ENCODE measurements around the gene ZNF316.

DNA sequence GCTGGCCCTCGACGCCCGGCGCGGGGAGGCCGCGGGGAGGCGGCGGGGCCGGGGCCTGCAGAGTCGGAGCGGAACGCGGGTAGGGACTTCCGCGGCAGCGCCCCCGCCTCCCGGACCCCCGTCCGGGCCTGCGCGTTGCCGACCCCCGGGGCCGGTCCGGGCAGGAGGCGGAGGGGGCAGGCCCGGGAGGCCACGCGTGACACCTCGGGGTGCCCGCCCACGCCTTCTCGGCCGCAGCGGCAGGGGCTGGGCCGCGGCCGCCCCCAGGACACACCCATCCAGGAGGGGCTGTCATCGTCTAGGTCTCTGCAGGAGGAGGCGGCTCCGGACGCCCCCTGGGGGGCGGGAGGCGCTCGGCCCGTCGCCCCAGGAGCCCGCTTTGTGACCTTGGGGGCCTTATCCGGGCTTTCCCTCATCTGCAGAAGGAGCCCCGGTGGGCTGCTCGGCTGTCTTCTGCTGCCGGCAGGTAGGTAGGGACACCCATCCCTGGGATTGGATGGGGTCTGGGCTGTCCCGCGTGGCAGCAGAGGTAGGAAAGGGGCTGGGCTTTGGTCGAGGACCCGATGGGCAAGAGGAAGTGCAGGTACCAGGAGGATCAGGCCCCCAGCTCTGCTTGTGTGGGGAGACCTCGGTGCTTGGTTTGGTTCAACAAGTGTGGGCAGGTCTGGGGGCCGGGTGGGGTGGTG, 569 bp downstream of the ZNF316 start:
- no peak for TF ChIP-seq POLR2A (IDR thresholded peaks at IDR 0.05)
- TF ChIP-seq, protein P1, sequence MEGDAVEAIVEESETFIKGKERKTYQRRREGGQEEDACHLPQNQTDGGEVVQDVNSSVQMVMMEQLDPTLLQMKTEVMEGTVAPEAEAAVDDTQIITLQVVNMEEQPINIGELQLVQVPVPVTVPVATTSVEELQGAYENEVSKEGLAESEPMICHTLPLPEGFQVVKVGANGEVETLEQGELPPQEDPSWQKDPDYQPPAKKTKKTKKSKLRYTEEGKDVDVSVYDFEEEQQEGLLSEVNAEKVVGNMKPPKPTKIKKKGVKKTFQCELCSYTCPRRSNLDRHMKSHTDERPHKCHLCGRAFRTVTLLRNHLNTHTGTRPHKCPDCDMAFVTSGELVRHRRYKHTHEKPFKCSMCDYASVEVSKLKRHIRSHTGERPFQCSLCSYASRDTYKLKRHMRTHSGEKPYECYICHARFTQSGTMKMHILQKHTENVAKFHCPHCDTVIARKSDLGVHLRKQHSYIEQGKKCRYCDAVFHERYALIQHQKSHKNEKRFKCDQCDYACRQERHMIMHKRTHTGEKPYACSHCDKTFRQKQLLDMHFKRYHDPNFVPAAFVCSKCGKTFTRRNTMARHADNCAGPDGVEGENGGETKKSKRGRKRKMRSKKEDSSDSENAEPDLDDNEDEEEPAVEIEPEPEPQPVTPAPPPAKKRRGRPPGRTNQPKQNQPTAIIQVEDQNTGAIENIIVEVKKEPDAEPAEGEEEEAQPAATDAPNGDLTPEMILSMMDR (IDR thresholded peaks at IDR 0.05): peak in 2 of 4 experiments; percentile 17 to 42

Measured in gastroesophageal sphincter (tissue), 3 donors.